G401.6 (cell line): ENCODE measurements around the gene TRIB2.

Experiments used
- FAIRE-seq: peaks from 2 replicates; lab custom pipeline; 2012; peaks lifted over from hg19 to GRCh38; lab: Jason Lieb, UNC

Gene TRIB2

DNA sequence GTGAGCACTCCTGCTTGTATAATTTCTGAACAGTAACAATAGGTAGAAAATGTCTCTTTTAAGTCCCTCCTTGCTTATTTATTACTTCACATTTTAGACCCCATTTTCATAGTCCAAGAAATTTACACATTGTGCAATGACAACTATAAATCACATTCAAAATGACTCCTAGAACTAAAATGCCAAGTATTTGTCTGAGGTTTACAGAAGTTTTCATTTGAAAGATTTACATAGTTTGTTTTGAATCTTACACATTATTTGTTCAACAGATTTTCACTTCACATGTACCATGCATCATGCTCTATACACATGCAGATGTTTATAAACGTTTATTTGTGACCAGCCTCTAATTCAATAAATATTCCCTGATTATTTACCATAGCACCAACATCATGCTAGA, 15.7 kb upstream of the TRIB2 start:
- FAIRE-seq, result no peak

DNA sequence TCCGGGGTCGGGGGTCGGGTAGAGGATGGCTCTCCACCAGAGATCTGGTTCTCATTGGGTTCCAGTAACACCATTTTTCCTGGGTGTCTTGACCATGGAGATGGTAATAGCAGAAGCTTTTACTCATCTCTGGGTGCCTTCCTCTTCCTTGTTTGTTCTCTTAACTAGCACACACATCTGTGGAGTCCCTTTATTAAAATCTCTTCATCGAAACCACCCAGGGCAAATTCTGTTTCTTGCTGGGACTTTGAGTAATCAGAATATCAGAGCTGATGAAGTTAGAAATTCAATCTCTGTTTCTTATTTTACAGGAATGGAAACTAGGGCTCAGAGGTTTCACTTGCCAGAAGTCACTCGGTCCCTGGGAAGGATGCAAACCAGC, 15.0 kb upstream of the TRIB2 start:
- no peak for FAIRE-seq

DNA sequence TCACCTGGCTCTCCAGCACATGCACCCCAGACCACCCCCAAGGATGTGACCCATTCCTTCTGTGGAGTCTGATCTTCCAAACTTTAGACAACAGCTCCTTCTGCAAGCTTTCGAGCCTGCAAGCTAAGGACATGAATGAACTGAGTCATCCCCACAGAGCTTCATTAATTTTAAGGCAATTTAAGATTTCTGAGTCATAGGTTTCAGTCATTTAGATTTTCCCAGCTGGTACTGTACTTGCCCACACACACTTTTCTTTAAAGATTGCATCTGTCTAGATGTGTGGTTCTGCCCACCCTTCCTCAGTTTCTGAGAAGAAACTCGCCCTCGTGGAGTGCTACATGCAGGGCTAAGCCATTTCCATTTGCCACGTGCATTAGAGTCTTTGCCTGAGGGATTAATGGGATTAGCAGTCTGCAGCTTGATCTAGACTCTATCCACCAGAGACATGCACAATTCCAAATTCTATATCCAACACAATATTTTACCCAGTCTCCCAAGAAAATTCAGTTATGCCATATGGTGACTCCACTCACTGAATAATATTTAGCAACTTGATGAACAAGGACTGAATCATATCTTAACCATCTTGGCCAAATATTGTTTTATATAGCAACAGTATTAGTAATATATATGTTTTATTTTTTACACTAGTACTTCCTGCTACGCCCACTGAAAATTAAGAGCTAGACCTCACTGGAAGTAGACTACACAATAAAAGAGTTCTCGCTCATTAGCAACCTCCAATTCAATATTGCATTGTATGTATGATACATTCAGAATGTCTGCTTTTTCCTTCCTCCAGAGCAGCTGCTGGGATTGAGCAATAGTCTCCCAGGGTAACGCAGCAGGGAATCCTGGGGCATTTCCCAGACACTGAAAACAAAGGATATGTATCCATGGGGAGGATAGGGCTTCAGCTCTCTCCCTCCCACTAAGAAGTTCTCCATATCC, 14.3 kb upstream of the TRIB2 start:
- FAIRE-seq, result no peak

DNA sequence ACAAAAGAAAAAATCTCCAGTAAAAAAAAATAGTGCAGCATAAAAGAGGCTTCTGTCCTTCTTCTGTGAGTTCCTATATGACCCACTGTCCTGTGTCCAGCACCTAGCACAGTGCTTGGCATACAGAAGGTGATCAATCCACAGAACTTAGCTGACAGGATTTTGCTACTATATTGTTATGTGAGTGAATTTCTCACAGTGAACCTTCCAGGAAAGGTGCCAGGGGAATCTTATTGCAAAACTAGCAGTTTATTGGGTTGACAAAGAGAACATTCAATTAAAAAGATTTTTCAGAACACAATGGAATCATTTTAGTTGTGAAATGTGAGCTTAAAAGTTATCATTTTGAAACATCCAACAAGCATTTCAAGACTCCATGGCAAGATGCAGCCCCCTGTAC, 12.4 kb upstream of the TRIB2 start:
- FAIRE-seq, result no peak

DNA sequence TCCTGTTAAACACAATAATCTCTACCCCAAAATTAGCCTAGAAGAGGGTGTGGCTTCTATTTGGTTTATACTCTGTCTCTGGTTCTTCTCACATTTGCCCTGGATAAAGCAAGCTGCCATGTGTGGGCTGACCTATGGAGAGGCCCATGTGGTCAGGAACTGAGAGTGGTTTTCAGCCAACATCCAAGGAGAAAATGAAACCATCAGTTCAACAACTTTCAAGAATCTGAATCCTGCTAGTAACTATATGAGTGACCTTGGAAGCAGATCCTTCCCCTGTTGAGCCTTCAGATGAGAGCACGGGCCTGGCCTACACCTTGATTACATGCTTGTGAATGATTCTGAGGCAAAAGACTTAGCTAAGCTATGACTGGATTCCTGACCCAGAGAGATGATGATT, 11.5 kb upstream of the TRIB2 start:
- FAIRE-seq, result no peak

DNA sequence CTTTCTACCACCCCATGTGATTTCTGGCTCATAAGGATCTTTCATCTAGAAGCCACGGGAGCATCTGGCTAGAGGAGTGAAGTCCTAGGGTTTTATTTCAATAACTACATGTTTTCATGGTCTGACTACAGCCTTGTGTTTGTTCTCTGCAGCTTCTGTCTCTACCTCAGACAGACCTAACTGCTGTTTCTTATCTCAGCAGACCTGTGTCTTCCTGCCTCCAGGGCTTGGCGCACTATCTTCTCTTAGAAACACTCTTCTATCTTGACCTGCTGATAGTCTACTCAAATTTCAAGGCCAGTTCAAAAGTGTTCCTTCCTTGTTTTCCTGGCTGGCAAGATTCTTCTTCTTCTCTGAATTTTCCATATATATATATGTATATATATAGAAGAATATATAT, 11.0 kb upstream of the TRIB2 start:
- FAIRE-seq, result no peak

DNA sequence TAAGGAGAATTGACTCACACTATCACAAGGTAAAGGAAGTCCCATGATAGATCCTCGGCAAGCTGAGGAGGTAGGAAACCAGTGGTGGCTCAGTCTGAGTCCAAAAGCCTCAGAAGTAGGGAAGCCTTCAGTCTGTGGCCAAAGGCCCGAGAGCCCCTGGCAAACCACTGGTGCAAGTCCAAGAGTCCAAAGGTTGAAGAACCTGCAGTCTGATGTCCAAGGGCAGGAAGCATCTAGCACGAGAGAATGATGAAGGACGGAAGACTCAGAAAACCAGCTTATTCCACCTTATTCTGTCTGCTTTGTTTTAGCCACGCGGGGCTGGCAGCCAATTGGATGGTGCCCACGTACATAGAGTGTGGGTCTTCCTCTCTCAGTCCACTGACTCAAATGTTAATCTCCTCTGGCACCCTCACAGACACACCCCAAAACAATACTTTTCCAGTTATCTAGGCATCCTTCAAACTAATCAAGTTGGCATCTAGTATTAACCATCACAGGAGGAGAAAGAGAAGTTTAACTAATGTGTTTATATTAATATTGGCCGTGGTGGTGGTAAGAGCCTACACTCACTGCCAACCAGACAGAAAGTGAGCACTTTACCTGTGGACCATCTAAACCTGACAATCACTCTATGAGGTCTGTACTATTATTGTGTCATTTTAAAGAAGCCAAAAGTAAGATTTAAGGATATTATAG, 8.1 kb upstream of the TRIB2 start:
- no peak for FAIRE-seq

DNA sequence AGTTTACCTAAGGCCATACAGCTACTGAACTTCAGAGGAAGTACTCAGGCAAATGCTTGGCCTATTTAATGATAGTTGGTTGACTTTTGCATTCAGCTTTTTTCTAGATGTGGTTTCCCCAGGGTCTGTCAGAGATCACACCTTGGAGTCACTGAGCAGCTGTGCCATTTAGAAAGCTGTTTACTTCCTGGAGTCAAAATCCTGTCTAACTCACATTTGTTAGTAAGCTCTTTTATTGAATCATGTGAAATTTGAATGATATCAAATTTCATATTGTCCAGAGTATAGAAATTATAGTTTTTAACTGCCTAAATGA, 7.6 kb upstream of the TRIB2 start:
- no peak for FAIRE-seq

DNA sequence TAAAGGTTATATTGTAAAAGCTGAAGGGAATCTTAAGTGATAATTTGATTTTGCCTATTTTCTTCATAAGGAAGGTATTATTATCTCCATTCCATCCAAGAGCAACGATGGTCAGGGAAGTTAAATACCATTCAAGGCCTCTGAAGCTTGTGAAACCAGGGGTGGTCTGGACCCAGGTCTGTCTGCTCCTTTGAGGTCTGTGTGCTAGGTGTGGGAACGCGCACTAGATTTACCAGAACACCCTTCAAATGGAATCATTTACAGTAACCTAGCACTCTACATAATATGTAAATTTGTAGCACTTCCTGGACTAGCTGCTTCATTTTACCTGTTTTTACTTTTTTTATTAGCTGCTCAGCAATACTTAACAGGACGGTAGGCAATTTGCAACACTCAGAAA, 6.4 kb upstream of the TRIB2 start:
- FAIRE-seq, result no peak

DNA sequence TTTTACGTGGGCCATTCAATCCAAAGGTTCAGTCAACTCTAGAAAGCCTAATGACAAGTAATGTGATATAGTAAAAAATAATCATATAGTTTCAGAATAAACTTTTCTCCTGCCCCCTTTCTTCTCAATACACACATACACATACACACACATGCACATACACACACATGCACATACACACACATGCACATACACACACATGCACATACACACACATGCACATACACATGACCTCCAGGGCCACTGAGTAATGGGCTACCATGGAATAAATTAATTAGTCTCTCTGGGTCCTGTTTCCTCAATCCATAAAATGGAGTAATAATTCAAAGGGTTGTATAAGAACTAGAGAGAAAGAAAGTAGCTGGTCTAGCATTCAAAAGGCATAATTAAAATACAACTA, 5.4 kb upstream of the TRIB2 start:
- no peak for FAIRE-seq

DNA sequence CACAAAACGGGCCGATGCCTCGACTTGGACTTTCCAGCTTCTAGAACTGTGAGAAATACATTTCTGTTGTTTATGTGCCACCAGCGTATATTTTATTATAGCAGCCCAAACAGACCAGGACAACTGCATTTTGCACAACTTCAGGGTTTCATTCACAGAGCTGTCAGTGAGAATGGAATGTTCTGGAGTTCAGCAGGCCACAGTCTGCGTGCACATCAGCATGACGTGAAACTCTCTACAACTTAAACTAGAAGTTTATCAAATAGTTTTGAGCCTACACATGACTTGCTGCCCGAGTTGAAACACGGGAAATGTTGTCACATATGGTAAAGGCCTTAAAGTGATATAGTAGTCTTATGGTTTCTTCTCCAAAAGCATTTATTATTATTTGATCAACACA, 3.9 kb upstream of the TRIB2 start:
- FAIRE-seq, result no peak

DNA sequence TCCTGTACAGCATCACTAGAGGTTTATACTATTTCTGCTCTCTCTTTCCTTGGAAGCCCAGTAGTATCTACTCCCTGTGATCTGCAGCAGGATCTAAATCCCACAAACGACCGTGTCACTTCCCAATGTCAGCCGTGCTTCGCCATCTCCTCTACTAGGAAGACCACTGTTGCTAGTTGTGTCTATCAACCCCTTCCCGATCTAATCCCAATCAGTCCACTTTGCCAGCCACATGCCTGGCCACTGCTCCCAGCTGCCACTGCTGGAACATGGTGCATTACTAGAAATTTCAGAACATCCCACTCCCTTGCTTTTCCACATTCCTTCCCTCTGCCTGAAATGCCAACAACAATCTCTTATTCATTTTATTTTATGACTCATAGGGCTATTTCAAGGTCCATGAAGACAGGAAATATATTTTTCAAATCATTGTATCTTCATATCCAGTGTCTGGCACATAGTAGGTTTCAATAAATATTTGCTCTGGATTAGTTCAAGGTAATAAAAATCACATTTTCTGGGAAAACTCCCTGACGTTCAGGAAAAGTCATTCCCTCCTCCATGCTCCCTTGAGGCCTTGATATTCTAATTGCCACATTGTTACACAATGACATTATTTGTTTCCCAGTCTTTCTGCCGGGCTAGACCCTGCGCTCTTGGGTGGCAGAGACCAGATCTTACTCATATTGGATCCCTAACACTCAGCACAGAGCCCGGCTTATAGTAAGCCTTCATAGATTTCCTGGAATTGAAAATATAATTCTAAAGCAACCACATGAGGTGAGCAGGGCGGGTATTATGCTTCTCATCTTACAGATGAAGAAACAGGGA, 2.1 kb upstream of the TRIB2 start:
- FAIRE-seq, result no peak

DNA sequence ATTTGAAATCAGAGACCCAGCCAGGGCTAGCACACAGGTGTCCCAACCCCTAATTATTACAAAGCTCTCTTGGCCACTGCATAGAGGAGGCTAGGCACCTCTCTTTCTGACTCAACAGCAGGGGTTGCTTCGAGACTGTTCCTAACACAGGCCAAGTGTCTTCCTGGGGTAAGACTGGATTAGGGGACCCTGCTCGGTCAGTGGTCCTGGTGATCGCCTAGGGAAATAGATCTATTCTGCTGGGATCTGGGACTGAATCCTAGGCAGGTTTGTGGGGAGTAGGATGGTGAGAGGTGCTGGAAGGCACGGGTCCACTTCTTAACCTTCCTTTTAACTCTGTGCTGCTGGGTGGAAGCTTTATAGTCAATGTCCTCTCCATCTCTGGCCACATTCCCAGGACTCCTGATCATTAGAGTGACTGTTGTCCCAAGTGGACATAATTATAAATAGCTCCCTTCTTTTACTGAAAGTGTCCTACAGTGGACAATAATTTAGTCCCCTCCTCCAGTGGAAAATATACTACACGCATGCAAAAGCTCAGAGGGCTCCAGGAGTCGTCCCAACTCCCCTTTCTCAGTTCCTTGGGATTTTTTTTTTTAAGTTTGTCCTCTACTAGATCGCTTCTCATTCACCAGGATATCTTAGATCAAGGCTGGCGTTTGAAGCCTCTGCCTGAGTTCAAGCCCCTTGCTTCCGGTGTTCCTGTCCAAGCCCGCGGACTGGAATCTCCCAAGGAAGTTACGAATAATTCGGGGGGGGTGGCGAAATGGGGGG, 1.3 kb upstream of the TRIB2 start:
- FAIRE-seq, result no peak

DNA sequence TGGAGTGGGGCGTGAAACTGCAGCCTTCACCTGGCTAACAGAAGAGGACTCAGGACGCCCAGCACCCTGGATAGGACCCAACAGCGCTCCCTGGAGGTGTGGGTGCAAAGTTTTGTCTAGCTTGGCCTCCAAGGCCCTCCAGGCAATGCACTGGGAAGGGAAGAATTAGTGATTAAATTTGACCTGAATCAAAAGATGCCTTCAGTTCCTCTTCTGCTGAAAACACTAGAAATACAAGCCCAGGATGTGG, 779 bp upstream of the TRIB2 start:
- FAIRE-seq, result no peak

DNA sequence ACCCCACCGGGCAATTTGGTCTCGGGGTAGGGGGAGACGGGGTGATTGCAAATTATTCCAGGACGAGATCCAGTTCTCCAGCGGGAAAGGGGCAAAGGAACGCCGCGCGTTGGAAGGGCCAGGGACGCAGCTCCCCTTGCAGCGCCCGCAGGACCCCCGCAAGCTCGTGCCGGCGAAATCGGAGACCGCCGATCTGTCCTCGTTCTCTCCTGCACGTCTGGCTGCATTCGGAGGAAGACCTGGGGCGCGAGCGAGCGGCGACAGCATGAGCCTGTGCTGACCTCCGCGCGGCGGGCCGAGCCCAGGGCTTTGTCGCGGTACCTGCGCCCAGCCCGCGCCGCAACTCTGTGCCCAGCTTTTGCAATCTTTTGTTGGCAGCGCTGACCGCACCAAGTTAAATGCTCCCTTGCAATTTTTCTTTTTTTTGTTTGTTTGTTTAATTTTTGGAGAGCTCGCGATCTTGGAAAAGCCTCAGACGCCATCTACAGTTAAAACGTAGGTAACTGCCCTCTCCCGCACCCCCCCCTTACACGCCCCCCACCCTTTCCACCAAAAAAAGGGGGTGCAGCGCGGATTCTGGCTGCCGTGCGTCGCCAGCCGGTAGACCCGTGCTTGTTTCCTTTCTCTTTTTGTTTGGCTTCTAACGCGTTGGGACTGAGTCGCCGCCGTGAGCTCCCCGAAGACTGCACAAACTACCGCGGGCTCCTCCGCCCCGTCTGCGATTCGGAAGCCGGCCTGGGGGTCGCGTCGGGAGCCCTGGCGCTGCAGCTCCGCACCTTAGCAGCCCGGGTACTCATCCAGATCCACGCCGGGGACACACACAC, 667 bp downstream of the TRIB2 start:
- no peak for FAIRE-seq

DNA sequence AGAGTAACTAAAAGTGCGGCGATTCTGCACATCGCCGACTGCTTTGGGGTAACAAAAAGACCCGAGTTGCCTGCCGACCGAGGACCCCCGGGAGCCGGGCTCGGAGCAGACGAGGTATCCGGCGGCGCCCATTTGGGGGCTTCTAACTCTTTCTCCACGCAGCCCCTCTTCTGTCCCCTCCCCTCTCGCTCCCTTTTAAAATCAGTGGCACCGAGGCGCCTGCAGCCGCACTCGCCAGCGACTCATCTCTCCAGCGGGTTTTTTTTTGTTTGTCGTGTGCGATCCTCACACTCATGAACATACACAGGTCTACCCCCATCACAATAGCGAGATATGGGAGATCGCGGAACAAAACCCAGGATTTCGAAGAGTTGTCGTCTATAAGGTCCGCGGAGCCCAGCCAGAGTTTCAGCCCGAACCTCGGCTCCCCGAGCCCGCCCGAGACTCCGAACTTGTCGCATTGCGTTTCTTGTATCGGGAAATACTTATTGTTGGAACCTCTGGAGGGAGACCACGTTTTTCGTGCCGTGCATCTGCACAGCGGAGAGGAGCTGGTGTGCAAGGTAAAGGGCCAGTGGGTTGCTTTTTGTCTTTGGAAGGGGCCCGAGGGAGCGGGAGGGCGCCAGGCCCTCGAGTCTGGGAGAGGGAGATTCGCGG, 1.4 kb downstream of the TRIB2 start:
- FAIRE-seq, result no peak

DNA sequence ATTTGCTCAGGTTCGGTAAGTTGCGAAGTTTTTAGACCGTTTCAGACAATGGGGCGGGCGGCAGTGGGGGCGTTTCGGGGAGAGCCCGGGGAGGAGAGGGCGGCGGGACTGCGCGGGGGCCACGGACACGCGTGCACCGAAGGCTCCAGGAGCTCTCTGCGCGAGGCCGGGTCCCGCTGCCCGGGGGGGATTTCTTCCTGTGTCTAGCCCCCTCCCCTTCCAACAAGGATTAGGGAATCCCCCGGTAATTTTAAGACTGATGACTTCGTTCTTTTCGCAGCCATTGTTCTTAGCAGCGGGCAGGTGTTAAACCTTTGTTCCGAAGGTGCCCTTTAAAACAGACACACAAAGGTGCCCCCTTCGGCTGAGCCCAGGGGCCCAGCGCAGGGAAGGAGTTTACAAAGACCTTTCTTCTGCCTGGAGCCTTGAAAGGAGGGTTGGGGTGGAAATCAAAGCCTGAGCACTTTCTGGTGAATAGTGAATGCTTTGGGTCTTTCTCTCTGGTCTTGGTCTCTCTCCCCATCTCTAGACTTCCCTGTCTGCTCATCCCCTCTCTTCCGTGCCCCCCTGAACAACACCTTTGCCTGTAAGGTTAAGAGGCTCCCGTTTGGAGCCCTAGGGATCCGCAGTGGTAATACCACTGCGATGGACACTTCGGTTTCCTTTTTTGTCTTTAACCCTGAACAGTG, 2.1 kb downstream of the TRIB2 start:
- FAIRE-seq, result no peak

DNA sequence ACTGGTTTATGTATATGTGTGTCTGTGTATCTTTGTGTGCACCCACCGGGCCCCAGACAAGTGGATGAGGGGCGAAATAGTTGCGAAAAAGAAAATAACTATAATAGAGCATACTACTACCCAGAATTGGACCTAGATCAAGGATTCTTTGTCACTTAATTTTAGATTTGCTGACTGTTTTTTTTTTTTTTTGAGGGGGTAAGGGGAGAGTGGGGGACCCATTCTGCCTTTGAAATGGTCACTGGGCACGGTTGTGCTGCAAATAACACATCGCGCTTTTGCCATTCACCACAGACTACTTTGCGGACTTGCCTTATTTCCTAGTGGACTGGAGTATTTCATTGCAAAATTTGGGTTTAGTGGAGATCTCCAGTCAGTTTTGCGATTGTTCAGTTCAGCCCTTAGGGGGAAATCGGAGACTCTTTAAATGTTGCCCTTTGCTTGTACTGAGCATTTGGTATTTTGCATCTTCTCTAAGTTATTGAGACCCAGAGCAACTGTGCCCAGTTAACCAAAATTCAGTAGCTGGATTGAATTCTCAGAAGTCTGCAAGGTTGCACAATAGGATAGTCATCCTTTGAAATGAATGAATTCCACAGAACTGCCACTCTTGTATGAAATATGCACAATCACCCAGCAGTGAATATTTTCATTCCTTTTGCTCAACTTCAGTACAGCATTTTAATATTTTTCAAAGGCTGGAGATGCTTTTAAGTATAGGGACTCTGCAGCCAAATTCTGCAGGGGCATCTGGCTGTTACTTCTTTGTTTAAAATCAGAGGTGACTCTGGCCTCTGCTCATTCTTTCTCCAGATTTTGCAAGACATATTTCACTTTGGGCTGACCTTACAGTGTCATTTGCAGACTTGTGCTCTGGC, 2.9 kb downstream of the TRIB2 start:
- FAIRE-seq, result no peak

DNA sequence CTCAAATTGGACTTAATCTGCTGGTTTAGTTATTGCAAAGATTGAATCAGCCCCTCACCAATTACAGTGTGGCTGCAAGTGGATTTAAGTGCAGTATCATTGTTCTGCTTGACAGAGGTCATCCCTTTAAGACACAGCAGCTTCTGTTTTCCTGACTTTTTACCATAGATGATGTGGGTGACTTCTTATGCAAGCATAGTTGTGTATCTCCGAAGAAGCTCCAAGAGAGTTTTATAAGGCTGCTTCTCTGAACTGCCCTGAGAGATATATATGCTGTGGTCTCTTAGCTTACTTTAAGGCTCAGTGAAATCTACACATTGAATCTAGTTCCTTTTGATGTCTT, 3.5 kb downstream of the TRIB2 start:
- FAIRE-seq, result no peak
